Measurements from ENCODE around the gene CDK8. TPM values are rescaled to one million over a fixed set of nuclear protein-coding genes. Genes with fewer than 3 reads are reported as not detected.

The CDK8 gene
- total and polyA plus RNA-seq, 12 donors = 6.4 to 12.5 (median 9.2) TPM

GRCh38 chr13:26401069-26401468 is 147.1 kb downstream of the CDK8 start:
- DNase-seq (no peak), ATAC-seq (no peak)
- Histone ChIP-seq H3K4me3 (no peak overlapping the region), H3K9me3 (no peaks in the 10 kb centered on the region), H3K27me3 (no peaks in the 10 kb centered on the region), H3K36me3 (peaks cover 0 to 96% (median 20%) of the 10 kb centered on the region in 9 donors), H3K27ac (no peak overlapping the region), H3K4me1 (no peaks in the 10 kb centered on the region)
- WGBS, 2 donors = 89 to 97% methylated on average over 6 of the region's 6 CpGs
- no peak for TF ChIP-seq CTCF (IDR thresholded peaks at IDR 0.05)
- intact Hi-C loops (cut with DNase I) = no loop called here

- DNase-seq (no peak), ATAC-seq (no peak)
- H3K9me3 ChIP-seq = no peaks in the 10 kb centered on the region
- WGBS, 2 donors = 87 to 90% methylated on average over 3 of the region's 3 CpGs
- TF ChIP-seq CTCF (IDR thresholded peaks at IDR 0.05) = no peak
- H3K36me3 ChIP-seq = peaks cover 0 to 98% (median 25%) of the 10 kb centered on the region in 9 donors
- no peaks in the 10 kb centered on the region for H3K4me1 ChIP-seq
- intact Hi-C loops (cut with DNase I) = no loop called here
- H3K27me3 ChIP-seq = no peaks in the 10 kb centered on the region
- H3K4me3 ChIP-seq = no peak overlapping the region
- no peak overlapping the region for H3K27ac ChIP-seq
Measured at GRCh38 chr13:26401578-26402021, 147.7 kb downstream of the CDK8 start.

GRCh38 chr13:26406791-26407190 is 152.9 kb downstream of the CDK8 start:
- no peaks in the 10 kb centered on the region for H3K4me1 ChIP-seq
- no peak for DNase-seq
- peaks cover 0 to 60% (median 20%) of the 10 kb centered on the region in 9 donors for H3K36me3 ChIP-seq
- no peak for TF ChIP-seq CTCF (IDR thresholded peaks at IDR 0.05)
- 82 to 98% methylated on average over 6 of the region's 6 CpGs for WGBS, 2 donors
- H3K9me3 ChIP-seq = no peaks in the 10 kb centered on the region
- intact Hi-C loops (cut with DNase I) = no loop called here
- H3K27me3 ChIP-seq = no peaks in the 10 kb centered on the region
- H3K27ac ChIP-seq = no peak overlapping the region
- no peak overlapping the region for H3K4me3 ChIP-seq
- ATAC-seq = peak in 1 of 8 donors; percentile 38

GRCh38 chr13:26411206-26411605 is 157.3 kb downstream of the CDK8 start:
- WGBS, 2 donors = 81 to 86% methylated on average over 3 of the region's 3 CpGs
- Histone ChIP-seq H3K36me3 (peaks cover 0 to 16% (median 6%) of the 10 kb centered on the region in 9 donors), H3K4me1 (no peaks in the 10 kb centered on the region), H3K4me3 (no peak overlapping the region), H3K9me3 (peaks cover 0 to 12% (median 0%) of the 10 kb centered on the region in 11 donors), H3K27me3 (no peaks in the 10 kb centered on the region), H3K27ac (no peak overlapping the region)
- ATAC-seq (no peak), DNase-seq (no peak)
- intact Hi-C loops (cut with DNase I) = no loop called here
- no peak for TF ChIP-seq CTCF (IDR thresholded peaks at IDR 0.05)
